ENCODE measurements around the gene ATP1A4.
"Not testable (repeated sequence)": the region's sequence is repeated elsewhere in the genome, so short reads cannot be mapped to it uniquely, and the experiment has no call there.

Gene ATP1A4

GRCh38 chr1:160124705-160125478 is 26.5 kb upstream of the ATP1A4 start:
- no peak for DNase-seq

- no peak for DNase-seq
These were observed 25.7 kb upstream of the ATP1A4 start for GRCh38 chr1:160125746-160126145.

GRCh38 chr1:160126342-160126741 is 25.1 kb upstream of the ATP1A4 start:
- DNase-seq = not testable (repeated sequence)

- DNase-seq = no peak
These were observed 24.0 kb upstream of the ATP1A4 start for GRCh38 chr1:160127381-160127780.

- DNase-seq = no peak
These were observed 23.4 kb upstream of the ATP1A4 start for GRCh38 chr1:160127865-160128523.

GRCh38 chr1:160128636-160129035 is 22.8 kb upstream of the ATP1A4 start:
- no peak for DNase-seq

GRCh38 chr1:160129046-160129445 is 22.4 kb upstream of the ATP1A4 start:
- no peak for DNase-seq

GRCh38 chr1:160129558-160129957 is 21.8 kb upstream of the ATP1A4 start:
- no peak for DNase-seq

GRCh38 chr1:160129966-160130365 is 21.4 kb upstream of the ATP1A4 start:
- DNase-seq = no peak

GRCh38 chr1:160130486-160130885 is 20.9 kb upstream of the ATP1A4 start:
- DNase-seq = no peak

- DNase-seq = no peak
These were observed 20.5 kb upstream of the ATP1A4 start for GRCh38 chr1:160130939-160131338.

GRCh38 chr1:160131803-160132565 is 19.4 kb upstream of the ATP1A4 start:
- no peak for DNase-seq

GRCh38 chr1:160133990-160134770 is 17.2 kb upstream of the ATP1A4 start:
- DNase-seq = no peak

- DNase-seq = no peak
These were observed 16.4 kb upstream of the ATP1A4 start for GRCh38 chr1:160134791-160135572.

- no peak for DNase-seq
These were observed 15.1 kb upstream of the ATP1A4 start for GRCh38 chr1:160136121-160136925.

- no peak for DNase-seq
These were observed 14.5 kb upstream of the ATP1A4 start for GRCh38 chr1:160136926-160137200.

- DNase-seq = no peak
These were observed 14.1 kb upstream of the ATP1A4 start for GRCh38 chr1:160137216-160137862.

GRCh38 chr1:160139840-160140239 is 11.6 kb upstream of the ATP1A4 start:
- DNase-seq = no peak

GRCh38 chr1:160143695-160144094 is 7.7 kb upstream of the ATP1A4 start:
- no peak for DNase-seq

- DNase-seq = no peak
These were observed 6.5 kb upstream of the ATP1A4 start for GRCh38 chr1:160144921-160145320.

GRCh38 chr1:160146107-160146506 is 5.3 kb upstream of the ATP1A4 start:
- no peak for DNase-seq

Data from NCI-H2107 (cell line).